H1 (cell line): ENCODE measurements around the gene RAB30. TPM values are rescaled to one million over a fixed set of nuclear protein-coding genes. Genes with fewer than 3 reads are reported as not detected.

Experiments
- CHD1 ChIP-seq: IDR thresholded peaks from 2 replicates; pipeline ENCODE4 v1.6.1; 2012; ENCODE audit warnings: low read depth, low read length, improper control_type of control experiment
- polyA plus RNA-seq, 7 experiments: library from polyadenylated mRNA; depleted of rRNA in 3 of 7; stranded (reverse) in 5 of 7; unstranded in 2 of 7; fragments of >200 nt in 5 of 7; fragments of 200-250 nt in 2 of 7; gene quantifications; 1 replicate in 5 of 7; 2 replicates in 1 of 7; 4 replicates in 1 of 7; pipeline versions ENCODE4 v1.2.1 to v1.2.3, GENCODE V29; 2011 to 2013; ENCODE audit warnings: missing spikeins in 2 of 7, mixed read lengths in 2 of 7
- total RNA-seq: library from RNA; stranded (reverse); fragmentation: NEBNext Ultra II Directional; extraction: Animal tissue kit (Norgen Biotek cat#: 25700); gene quantifications from 2 replicates; pipeline ENCODE4 v1.2.1, GENCODE V29; 2021
- TF ChIP-seq, protein P1 (sequence below): fragments of 300-600 bp; sonication (generic); IDR thresholded peaks from 2 replicates; pipeline ENCODE4 v1.7.1; 2012; ENCODE audit warnings: low read length, moderate library complexity, mild to moderate bottlenecking, inconsistent platforms; ENCODE audit not compliant: insufficient replicate concordance

The RAB30 gene
- total and polyA plus RNA-seq, 2 of the 8 experiments (the other 6 are each of a cell fraction or from before 2014, with no cell fraction given), result 1.6 to 11.7 TPM

DNA sequence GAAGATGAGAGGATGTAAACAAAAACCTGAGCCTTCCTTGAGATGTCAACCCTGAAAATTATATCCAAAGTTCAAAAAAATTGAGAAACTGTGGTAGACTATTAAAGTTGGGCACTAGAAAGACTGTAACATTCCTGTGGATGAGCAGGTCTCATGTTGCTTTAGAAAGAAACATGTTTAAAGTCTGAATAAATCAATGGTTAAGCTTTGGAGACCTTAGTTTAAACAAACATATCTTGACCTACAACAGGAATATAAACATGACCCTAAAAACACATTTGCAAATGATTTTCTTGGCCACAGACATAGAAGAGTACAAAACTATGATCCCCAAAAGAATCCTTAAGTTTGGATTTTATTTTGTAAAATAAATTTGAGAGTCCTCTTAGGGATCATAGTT, 47.1 kb upstream of the RAB30 start (continued):
- no peak for TF ChIP-seq CHD1
- TF ChIP-seq, protein P1, sequence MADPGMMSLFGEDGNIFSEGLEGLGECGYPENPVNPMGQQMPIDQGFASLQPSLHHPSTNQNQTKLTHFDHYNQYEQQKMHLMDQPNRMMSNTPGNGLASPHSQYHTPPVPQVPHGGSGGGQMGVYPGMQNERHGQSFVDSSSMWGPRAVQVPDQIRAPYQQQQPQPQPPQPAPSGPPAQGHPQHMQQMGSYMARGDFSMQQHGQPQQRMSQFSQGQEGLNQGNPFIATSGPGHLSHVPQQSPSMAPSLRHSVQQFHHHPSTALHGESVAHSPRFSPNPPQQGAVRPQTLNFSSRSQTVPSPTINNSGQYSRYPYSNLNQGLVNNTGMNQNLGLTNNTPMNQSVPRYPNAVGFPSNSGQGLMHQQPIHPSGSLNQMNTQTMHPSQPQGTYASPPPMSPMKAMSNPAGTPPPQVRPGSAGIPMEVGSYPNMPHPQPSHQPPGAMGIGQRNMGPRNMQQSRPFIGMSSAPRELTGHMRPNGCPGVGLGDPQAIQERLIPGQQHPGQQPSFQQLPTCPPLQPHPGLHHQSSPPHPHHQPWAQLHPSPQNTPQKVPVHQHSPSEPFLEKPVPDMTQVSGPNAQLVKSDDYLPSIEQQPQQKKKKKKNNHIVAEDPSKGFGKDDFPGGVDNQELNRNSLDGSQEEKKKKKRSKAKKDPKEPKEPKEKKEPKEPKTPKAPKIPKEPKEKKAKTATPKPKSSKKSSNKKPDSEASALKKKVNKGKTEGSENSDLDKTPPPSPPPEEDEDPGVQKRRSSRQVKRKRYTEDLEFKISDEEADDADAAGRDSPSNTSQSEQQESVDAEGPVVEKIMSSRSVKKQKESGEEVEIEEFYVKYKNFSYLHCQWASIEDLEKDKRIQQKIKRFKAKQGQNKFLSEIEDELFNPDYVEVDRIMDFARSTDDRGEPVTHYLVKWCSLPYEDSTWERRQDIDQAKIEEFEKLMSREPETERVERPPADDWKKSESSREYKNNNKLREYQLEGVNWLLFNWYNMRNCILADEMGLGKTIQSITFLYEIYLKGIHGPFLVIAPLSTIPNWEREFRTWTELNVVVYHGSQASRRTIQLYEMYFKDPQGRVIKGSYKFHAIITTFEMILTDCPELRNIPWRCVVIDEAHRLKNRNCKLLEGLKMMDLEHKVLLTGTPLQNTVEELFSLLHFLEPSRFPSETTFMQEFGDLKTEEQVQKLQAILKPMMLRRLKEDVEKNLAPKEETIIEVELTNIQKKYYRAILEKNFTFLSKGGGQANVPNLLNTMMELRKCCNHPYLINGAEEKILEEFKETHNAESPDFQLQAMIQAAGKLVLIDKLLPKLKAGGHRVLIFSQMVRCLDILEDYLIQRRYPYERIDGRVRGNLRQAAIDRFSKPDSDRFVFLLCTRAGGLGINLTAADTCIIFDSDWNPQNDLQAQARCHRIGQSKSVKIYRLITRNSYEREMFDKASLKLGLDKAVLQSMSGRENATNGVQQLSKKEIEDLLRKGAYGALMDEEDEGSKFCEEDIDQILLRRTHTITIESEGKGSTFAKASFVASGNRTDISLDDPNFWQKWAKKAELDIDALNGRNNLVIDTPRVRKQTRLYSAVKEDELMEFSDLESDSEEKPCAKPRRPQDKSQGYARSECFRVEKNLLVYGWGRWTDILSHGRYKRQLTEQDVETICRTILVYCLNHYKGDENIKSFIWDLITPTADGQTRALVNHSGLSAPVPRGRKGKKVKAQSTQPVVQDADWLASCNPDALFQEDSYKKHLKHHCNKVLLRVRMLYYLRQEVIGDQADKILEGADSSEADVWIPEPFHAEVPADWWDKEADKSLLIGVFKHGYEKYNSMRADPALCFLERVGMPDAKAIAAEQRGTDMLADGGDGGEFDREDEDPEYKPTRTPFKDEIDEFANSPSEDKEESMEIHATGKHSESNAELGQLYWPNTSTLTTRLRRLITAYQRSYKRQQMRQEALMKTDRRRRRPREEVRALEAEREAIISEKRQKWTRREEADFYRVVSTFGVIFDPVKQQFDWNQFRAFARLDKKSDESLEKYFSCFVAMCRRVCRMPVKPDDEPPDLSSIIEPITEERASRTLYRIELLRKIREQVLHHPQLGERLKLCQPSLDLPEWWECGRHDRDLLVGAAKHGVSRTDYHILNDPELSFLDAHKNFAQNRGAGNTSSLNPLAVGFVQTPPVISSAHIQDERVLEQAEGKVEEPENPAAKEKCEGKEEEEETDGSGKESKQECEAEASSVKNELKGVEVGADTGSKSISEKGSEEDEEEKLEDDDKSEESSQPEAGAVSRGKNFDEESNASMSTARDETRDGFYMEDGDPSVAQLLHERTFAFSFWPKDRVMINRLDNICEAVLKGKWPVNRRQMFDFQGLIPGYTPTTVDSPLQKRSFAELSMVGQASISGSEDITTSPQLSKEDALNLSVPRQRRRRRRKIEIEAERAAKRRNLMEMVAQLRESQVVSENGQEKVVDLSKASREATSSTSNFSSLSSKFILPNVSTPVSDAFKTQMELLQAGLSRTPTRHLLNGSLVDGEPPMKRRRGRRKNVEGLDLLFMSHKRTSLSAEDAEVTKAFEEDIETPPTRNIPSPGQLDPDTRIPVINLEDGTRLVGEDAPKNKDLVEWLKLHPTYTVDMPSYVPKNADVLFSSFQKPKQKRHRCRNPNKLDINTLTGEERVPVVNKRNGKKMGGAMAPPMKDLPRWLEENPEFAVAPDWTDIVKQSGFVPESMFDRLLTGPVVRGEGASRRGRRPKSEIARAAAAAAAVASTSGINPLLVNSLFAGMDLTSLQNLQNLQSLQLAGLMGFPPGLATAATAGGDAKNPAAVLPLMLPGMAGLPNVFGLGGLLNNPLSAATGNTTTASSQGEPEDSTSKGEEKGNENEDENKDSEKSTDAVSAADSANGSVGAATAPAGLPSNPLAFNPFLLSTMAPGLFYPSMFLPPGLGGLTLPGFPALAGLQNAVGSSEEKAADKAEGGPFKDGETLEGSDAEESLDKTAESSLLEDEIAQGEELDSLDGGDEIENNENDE, result no peak
